Left cardiac atrium (tissue), 4 donors: ENCODE data around the gene SFI1. TPM values are rescaled to one million over a fixed set of nuclear protein-coding genes. Genes with fewer than 3 reads are reported as not detected.
"Not testable (repeated sequence)": the region's sequence is repeated elsewhere in the genome, so short reads cannot be mapped to it uniquely, and the experiment has no call there.

Experiments
- ATAC-seq, 2 donors: fragments of 200-7000 bp; cut with Tn5 transposase; one replicate each; pipeline ENCODE4 v1.9.1; 2020; ENCODE audit warnings: mild to moderate bottlenecking in 2 of 2, moderate library complexity in 2 of 2
- DNase-seq: peaks from one replicate; pipeline ENCODE4 v3.0.0-alpha.2; 2020
- intact Hi-C, 2 donors: fragments of 100-400 bp; cut with DNase I; formaldehyde crosslinking; loops; one replicate each; pipeline versions ENCODE4 v1.14.1 to v1.15.1; 2022 to 2023
- microRNA-seq, 2 donors: library from miRNA; unstranded; fragments of <30 nt; microRNA quantifications; one replicate each; pipeline ENCODE4 v1.2.0, GENCODE V29; 2020
- total RNA-seq, 2 donors: library from RNA; stranded (reverse); fragmentation: NEBNext Ultra II Directional; extraction: Animal tissue kit (Norgen Biotek cat#: 25700); gene quantifications; one replicate each; pipeline ENCODE4 v1.2.1, GENCODE V29; 2021
- donor health status: DM: no; HTN: yes; CAD: no.
- donor health status: DM: no; HTN: yes; CAD: no; lungs with severe emphysema.
- donor health status: DM: yes; HTN: yes; CAD: no.
- donor health status: Dilated cardiomyopathy.

Gene SFI1
- total RNA-seq, 2 donors from 2014 or later = 8.2 to 9.9 TPM

GRCh38 chr22:31647523-31648320 is 151.4 kb downstream of the SFI1 start:
- intact Hi-C loops = no loop called here
- ATAC-seq = peak in 1 of 2 donors; percentile 15
- no peak for DNase-seq

GRCh38 chr22:31650391-31650790 is 154.1 kb downstream of the SFI1 start:
- DNase-seq (no peak), ATAC-seq (peak in 1 of 2 donors; percentile 48)
- intact Hi-C loops = no loop called here

GRCh38 chr22:31651664-31652063 is 155.3 kb downstream of the SFI1 start:
- intact Hi-C loops = no loop called here
- ATAC-seq (no peak), DNase-seq (no peak)

GRCh38 chr22:31652088-31652487 is 155.8 kb downstream of the SFI1 start:
- ATAC-seq (no peak), DNase-seq (no peak)
- intact Hi-C loops = no loop called here

GRCh38 chr22:31652911-31653684 is 156.8 kb downstream of the SFI1 start:
- no peak for DNase-seq
- no peak for ATAC-seq
- intact Hi-C loops = no loop called here

- intact Hi-C loops = no loop called here
- ATAC-seq = no peak
- no peak for DNase-seq
Measured at GRCh38 chr22:31653944-31654343, 157.6 kb downstream of the SFI1 start.

- ATAC-seq = no peak
- intact Hi-C loops = no loop called here
Measured at GRCh38 chr22:31654408-31654807, 158.1 kb downstream of the SFI1 start.

GRCh38 chr22:31659246-31659645 is 162.9 kb downstream of the SFI1 start:
- DNase-seq (no peak), ATAC-seq (no peak)
- intact Hi-C loops = no loop called here

More at GRCh38 chr22:31654408-31654807, 158.1 kb downstream of the SFI1 start:
- DNase-seq = no peak

- not testable (repeated sequence) for ATAC-seq, DNase-seq
- intact Hi-C loops = loop anchor here in 1 of 2 donors (10.0 kb wide), 1 partner anchor 294 kb away; no protein-coding TSS in a partner anchor
Measured at GRCh38 chr22:31660860-31661341, 164.6 kb downstream of the SFI1 start.

- ATAC-seq = peak; percentile 99 to 100
- DNase-seq = peak; percentile 96
- intact Hi-C loops = loop anchor here in 1 of 2 donors (10.0 kb wide), 1 partner anchor 293 kb away; no protein-coding TSS in a partner anchor
Measured at GRCh38 chr22:31661851-31662667, 165.7 kb downstream of the SFI1 start, which contains the start of gene PISD. Gene PISD (minus strand): TSS chr22:31662215. CDS start chr22:31662208, 7 bp downstream.

- intact Hi-C loops = loop anchor here in 1 of 2 donors (10.0 kb wide), 1 partner anchor 292 kb away; no protein-coding TSS in a partner anchor
- no peak for DNase-seq
- no peak for ATAC-seq
Measured at GRCh38 chr22:31662668-31663037, 166.3 kb downstream of the SFI1 start.

Small RNA genes lying within 50 kb of the gene (microRNA-seq; reads per million reads assigned to microRNA genes)
- 0 reads per million in 2 donors for gene MIR7109

Other genes starting within 250 kb of the SFI1 start
- gene PIK3IP1, start 204.0 kb upstream of the SFI1 start, total RNA-seq = 10 to 100 TPM in 1 of 2 donors, 1 to 10 TPM in 1; 5.2 to 15.6 TPM
- 10 to 100 TPM; 11.5 to 12.3 TPM for gene PATZ1, start 150.2 kb upstream of the SFI1 start, total RNA-seq
- gene DRG1, start 96.9 kb upstream of the SFI1 start, total RNA-seq = 10 to 100 TPM; 52.1 to 61.4 TPM
- 10 to 100 TPM; 21.8 to 24.7 TPM for gene EIF4ENIF1, start 6.7 kb upstream of the SFI1 start, total RNA-seq
- gene PISD, start 165.7 kb downstream of the SFI1 start, total RNA-seq = 10 to 100 TPM; 25.2 to 40.8 TPM